GM12872 (cell line): ENCODE data around the gene CLCA4.

ENCODE experiments used
- TF ChIP-seq, protein P1 (sequence below): IDR thresholded peaks from 3 replicates; pipeline ENCODE4 v1.5.1; 2011; ENCODE audit warnings: low read depth, mild to moderate bottlenecking, low read length, moderate library complexity; ENCODE audit not compliant: insufficient read depth

Gene CLCA4

DNA sequence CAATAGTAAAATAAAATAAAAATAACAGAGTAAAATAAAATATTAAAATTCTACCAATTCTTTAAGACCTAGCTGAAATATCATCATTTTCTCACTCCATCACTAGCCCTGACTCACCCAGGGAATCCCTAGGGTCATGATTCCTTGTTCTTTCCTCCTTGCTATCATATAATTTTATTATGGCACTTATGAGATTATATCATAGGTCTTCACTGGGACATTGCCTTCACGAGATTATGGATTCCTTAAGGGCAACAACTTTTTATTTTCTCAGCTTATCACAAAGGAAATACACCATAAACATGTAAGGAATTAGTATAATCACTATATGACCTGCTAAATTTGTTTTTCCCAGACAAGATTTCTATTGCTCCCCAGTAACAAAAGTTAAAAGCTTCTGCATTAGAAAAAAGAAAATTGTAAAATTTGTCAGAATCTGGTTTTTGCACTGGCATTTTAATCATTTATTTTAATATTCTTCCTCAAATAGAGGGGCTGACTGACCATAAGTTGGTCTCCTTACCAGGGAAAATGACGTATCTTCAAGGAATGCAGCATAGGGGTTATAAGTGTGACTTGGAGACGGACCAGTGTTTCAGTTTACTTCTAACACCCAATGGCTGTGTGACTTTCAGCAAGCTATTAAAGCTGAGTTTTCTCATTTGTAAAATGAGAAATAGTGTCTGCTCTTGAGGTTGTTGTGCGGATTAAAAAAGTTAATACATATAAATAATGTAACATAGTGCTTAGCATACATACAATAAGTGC is 8.8 kb upstream of the CLCA4 start:
- TF ChIP-seq, protein P1, sequence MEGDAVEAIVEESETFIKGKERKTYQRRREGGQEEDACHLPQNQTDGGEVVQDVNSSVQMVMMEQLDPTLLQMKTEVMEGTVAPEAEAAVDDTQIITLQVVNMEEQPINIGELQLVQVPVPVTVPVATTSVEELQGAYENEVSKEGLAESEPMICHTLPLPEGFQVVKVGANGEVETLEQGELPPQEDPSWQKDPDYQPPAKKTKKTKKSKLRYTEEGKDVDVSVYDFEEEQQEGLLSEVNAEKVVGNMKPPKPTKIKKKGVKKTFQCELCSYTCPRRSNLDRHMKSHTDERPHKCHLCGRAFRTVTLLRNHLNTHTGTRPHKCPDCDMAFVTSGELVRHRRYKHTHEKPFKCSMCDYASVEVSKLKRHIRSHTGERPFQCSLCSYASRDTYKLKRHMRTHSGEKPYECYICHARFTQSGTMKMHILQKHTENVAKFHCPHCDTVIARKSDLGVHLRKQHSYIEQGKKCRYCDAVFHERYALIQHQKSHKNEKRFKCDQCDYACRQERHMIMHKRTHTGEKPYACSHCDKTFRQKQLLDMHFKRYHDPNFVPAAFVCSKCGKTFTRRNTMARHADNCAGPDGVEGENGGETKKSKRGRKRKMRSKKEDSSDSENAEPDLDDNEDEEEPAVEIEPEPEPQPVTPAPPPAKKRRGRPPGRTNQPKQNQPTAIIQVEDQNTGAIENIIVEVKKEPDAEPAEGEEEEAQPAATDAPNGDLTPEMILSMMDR = no peak

DNA sequence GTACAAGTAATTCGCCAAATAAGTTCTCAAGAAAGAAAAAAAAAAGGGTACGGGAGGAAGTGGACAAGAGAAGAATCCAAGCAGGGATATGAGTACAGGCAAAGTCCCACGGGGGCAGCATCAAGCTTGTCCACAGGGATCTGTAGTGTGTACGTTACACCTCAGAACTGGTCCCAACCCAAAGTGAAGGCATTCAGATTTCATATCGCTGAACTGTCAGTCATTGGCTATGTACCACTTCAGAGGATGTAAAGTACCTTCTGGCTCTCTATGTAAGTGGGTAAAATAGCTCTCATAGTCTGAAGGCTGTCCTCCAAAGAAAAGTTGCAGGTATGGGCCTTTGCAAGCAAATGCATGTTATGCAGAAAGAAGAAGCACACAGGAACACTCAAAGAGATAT is 8.1 kb upstream of the CLCA4 start:
- TF ChIP-seq, protein P1 = no peak

DNA sequence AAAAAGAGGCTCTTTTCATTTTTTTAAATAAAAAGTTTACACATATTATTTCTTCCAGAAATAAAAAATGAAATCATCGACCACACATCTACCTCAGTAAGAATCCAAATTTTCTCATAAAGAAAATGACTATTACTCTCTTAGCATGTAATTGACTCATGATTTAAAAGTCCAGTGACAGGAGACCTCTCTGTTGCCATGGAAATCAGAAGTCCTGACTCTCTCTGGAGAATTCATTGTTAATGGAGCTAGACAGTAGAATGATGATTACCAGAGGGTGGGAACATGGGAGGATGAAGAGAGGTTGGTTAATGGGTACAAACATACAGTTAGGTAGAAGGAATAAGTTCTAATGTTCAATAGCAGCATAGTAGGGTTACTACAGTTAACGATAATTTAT is 5.0 kb upstream of the CLCA4 start:
- TF ChIP-seq, protein P1 = no peak

DNA sequence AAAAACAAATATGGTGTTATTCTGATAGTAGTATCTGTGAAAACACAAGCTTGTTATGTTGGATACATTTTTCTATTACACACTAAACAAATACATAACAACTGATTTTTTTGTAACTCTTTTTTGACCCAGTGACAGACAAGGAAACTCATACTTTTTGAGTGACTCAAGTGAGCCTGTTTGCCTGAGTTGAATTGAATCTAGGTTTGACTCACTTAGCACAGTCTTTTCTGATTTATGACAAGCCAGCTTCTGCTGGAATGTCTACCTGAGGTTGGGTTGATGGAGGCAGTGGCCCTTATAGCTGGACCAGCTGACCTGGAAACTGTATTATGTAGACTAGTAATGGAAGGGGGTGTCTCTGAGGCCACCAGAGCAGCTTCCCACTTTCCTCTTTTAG is 4.2 kb upstream of the CLCA4 start:
- TF ChIP-seq, protein P1 = no peak

DNA sequence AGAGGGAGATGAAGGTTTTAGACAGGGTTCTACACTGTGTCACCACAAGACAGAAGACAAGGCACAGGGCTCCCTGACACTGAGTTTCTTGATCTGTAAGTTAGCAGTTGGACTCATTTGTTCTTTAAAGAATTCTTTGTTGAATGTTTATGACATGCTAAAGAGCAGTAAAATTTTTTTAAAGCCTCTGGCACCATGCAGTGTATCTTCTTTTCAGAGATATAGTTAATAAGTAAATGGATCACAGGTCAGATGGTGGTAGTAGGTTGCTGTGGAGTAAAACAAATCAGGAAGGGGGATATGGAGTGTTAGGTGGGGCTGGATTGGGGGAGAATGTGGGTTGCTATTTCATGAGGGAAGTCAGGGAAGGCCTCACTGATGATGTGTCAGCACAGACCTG is 2.0 kb downstream of the CLCA4 start:
- TF ChIP-seq, protein P1 = no peak

DNA sequence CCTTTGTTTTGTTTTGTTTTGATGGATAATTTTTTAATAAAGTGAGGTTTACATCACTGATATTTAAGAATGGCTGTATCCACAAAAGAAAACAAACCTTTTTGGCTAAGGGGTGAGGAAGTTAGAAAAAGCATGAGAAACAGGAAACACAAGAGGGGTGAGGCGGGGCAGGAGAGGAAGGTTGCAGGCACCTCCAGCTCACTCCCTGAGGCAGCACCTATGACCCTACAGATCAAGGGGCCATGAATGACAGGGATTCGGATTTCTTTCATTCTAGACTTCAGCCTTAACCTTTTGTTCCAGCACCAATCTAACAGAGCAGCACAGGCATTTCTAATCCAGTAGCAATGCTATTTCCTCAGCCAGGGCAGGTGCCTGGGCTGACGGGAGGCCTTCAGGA is 4.4 kb downstream of the CLCA4 start:
- TF ChIP-seq, protein P1 = no peak

DNA sequence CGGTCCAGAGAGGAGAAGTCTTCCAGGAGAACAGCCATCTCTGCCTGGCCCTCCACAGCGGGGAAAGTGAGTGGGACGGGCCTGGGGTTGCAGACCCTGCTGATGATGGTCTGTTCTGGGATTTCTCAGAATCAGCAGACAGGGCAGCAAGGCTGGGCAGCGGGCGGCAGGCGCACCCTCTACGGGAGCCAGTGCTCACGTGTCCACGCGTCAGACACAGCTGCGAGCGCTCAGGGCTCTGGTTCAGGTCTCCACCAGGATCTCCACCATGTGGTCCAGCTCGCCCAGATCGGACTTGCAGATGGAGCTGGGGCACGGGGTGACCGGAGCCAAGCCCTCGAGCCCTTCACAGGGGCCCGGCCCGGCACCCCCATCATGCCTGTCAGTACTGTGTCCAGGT is 5.5 kb downstream of the CLCA4 start:
- TF ChIP-seq, protein P1 = no peak
